HG03457 (cell line): ENCODE data around the gene PAX5.

Experiments
- ATAC-seq: cut with Tn5 transposase; IDR thresholded peaks from one replicate; pipeline ENCODE4 v1.9.1; 2021; ENCODE audit warnings: moderate number of reproducible peaks; ENCODE audit not compliant: unreplicated experiment

PAX5 gene

DNA sequence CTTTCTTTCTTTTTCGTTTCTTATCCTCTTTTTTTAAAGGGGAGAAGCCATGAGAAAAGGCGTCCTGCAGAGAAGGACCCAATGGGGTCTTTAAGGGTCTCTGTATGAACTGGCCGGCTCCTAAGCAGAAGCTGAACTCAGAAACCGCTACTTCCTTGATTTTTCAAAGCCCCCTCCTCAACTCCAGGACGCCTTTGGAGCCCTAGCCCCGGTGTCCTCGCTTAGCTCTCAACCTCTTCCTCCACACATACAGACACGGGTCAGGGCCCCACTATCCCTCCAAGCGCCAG lies 8.3 kb downstream of the PAX5 start:
- ATAC-seq: no peak

DNA sequence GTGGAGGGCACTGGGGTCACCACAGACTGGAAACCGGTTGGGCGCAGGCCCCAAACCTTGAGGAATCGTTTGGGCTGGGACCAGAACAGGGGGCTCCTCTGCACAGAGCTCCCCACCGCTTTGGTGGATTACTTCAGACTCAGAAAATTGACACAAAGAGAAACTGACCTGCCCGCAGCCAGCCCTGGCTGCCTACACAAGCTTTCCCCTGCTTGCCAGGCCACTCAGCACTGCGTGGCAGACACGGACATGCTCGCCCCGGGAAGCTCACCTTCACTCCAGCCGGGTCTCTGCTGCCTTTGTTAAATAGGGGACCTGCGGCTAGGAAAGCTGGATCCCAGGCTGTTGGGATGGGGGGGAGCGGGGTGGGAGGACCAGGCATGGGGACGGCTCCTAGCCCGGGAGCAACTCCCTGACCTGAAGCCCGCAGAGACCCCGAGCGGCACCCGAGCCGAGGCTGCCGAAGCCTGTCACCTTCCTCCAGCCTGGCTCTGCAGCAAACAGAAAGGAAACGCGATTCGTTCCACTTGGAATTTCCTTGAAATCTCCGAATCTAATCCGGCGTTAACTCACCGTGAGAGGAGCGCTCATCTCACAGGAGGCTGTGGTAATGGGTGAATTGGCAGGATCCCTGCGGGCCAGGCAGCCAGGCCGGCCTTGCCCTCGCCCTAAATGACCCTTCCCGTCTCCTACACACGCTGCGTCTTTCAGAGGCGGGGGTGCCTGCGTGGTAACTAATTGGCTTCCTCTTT lies 8.8 kb downstream of the PAX5 start:
- no peak for ATAC-seq

DNA sequence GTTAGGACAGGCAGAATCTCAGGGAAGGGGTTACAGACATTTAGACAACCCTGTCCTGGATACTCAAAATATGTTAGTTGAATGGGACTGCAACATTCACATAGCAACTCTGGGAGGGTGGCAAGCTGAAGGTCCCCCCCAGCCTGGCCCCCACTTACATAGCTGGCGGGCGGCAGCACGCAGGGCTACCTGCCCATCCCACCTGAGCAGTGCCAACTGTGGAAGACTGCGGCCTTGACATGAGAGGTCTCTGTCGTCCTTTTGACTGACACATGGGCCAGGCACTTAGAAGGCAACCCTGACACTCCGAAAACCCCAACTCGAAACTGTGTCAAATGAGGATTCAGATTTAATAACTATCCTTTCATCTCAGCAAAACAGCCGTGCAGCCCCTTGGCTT lies 16.5 kb downstream of the PAX5 start:
- ATAC-seq: no peak

DNA sequence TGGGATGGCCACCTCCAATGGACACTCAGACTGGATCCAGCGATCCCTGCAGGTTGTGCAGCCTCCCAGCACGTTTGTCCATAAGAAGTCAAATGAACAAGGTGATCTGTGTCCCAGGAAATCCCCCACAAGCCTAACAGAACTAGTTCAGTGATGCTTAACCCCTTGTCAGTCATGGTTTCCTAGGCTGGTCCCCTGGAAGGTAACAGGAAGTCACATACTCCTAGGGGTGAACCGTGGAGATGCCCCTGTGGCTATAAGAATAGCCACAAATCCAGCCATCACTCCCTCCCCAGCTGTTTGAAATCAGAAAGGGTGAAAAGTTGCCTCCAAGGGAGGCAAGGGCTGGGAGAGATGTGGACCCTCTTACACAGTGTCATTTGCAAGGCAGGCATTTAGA lies 22.5 kb downstream of the PAX5 start:
- no peak for ATAC-seq

DNA sequence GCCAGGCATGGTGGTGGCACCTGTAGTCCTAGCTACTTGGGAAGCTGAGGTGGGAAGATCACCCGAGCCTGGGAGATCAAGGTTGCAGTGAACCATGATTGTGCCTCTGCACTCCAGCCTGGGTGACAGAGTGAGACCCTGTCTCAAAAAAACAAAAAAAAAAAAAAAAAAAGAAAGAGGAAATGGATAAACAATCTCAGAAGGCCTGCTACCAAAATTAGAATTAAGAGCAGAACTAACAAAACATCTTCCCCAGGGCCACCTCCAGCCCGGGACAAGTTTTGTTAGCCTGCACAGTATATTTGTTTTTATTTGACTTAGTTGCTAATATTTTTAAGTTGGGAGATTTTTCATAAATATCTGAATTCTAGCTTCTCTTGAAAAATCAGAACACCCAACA lies 23.1 kb downstream of the PAX5 start:
- ATAC-seq: no peak

DNA sequence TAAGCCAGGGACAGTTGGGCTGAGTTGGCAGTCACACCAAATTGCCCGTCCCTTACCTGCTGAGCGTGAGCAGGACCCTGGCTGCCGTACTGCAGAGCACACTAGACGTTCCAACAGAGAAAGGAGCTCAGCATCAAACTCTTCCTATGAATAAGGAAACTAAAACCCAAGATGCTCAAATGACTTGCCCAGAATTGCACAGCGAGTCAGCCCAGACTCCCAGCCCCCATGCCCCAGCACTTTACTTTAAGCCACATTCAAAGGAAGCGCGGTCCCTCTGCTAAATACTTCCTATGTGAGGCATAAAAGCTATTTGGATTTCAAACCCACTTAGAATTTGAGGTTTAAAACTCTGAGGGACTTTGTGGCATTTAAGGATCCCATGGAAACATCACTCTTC lies 23.9 kb downstream of the PAX5 start:
- no peak for ATAC-seq

DNA sequence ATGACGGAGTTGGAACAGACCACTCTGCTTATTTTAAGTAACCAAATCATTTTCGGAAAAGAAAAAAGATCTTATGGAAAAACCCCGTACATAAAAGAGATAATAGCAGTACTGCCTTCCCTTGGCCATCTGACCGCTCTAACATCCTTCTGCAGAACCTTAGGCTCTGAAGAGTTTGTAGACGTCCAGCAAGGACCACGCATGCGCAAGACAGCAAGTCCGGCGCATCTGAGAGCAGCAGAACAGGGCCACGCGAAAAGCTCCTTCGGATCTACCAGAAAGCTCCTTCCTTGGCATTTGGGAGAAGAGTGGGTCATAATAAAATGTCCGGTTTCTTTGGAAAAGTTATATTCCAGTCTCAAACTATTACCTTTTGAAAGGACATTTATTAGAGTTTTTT lies 26.8 kb downstream of the PAX5 start:
- no peak for ATAC-seq

DNA sequence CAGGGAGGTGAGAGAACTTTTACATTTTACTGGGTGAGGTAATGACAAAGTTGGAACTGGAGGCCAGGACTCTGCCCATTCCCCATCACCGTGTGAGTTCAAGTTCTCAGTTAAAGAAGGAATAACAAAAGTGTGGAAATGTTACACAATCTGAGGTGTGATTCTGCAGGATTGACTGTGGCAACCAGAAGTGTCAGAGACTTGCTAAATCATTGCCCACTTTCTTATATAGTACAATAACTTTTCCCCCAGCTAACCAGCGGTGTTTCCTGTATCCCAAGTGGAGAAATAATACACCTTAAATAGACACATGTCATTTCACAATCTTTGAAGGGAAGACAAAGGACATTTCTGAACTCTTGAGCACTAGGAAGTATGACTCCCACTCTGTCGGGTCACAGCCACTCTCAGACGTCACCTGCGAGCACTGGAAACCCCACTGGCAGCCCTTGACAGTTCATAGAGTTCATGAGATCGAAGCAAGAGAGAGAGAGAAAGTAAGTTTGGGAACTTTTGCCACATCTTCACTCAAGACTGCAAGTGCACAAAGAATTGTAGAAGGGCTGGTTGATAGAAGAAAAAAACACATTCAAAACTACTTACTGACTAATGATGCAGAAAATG lies 28.4 kb downstream of the PAX5 start:
- no peak for ATAC-seq

DNA sequence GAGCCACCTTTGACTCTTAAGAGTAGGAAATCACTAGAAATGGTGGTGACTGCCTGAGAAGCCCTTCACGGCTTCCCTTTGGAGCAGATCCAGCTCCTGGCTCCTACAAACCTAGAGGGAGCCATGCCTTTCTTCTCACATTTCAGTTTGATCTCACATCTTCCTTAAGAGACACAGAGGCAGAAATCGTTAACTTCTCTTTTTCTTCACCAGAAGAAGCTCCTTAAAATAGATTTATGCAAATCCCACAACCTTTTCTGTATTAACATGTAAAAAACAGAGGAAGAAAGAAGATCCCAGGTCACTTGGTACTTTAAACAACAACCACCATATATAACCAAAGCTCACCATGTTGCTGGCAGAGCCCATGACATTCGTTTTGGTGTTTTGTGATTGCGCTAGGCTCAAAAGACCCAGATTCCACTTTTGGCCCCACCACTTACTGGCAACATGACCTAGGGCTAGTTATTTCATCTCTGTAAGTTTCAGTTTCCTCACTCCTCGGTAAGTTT lies 29.6 kb downstream of the PAX5 start:
- ATAC-seq: no peak

DNA sequence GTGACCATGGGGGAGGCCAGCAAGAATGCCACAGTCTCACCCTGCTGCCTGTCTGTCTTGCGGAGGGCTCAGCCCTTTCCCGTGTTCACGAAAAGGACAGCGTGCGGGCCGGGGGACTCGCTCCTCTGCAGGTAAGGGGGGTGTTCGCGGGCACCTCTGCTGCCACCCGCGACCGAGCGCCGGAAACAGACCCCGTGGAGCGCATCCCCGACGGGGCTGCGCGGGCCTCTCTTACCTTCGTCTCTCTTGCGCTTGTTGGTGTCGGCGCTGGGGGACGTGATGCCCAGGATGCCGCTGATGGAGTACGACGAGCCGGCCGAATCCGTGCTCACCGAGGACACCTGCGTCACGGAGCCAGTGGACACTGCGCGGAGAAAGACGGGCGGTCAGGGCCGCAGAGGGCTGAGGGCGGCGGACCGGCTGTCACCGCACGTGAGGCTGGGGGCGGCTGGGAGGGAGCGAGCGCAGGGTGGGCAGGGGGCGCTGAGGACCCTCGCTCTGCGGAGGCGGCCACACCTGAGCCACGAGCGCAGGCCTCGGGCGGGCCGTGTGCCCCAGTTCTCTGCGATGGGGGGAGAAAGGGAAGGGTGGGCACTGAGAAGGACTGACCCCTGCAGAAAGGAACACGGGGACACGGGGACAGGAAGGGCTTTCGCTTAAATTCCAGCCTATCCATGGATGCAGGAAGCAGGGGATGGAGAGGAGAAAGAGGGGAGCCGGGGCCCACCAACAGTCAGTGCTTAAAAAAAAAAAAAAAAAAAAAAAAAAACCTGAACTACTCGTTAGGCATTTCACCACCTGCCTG lies 31.5 kb downstream of the PAX5 start:
- no peak for ATAC-seq

DNA sequence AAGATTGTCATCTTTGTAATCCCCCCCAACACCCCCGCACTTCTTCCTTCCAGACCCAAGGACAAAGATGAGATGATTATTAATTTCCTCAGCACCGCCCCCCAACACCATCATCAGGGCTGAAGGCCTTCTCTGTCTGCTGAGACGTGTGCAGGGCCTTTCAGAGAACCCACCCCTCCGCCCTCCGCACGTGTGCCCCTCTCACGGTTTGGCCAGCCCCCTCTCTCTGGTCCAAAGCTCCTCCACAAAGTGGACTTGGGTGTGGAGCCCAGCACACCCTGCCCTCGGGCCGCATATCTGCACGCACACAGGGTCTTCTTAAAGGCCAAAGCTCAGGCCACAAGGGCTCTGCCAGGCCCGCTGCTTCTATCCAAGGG lies 32.0 kb downstream of the PAX5 start:
- ATAC-seq: no peak

DNA sequence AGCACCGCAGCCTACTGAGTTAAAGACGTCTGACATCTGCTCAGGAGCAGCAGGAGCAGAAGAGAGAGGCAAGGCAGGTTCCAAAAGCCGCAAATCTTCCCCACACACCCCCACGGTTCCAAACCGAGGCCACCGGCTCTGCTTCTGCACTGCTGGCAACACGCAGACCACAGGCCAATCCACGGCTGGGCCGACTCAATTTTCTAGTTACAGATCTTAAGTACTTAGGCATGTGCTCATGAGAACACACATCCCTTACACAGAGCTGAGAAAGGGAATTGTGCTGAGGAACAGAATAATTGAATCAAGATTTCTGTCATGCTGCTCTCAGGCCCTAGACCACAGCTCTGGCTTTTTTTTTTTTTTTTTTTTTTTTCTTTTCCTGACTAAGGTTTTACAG lies 32.6 kb downstream of the PAX5 start:
- ATAC-seq: no peak

DNA sequence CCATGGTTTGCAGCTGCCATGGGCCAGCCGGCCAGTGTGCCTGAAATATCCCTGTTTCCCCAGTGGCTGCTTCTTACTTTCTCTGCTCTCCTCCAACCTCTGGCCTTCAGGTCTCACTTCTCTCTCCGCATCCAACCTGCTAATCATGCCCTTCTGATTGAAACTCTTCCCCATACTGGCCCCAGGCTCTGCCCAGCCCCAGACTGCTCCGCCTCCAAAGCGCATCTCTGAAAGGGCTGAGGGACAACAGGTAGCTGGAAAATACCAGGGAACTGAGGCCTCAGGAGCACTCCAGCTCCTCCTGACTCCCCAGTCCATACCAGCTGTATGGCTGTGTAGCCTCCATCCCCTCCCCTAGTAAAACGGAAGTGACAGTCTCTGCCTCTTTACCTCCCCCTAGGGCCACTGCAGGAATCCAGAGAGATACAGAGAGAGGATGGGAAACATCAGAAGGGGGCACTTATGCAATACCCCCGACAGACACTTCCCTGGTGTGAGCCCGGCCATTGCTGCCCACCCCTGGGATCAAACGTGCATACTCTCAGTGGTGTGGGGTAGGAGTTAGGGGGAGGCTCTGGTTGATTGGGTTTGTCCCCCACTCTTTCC lies 34.2 kb downstream of the PAX5 start:
- ATAC-seq: no peak

DNA sequence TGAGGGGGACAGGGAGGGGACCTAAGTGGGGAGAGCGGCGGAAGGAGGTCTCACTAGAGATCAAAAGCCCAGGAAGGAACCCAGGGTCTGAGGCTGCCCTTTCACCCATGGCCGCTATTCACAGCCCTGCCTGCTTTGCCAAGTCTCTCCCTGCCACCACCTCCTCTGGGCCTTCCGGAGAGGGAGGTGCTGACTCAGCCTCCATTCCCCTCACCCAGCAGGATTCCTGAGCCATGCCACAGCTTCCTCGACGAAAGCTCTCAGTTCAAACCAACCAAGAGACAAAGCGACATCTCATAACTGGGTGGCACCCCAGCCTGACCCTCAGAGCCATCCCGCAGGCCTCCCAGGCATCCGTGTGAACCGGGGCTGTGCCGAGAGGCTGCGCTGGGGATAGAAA lies 36.7 kb downstream of the PAX5 start:
- no peak for ATAC-seq

DNA sequence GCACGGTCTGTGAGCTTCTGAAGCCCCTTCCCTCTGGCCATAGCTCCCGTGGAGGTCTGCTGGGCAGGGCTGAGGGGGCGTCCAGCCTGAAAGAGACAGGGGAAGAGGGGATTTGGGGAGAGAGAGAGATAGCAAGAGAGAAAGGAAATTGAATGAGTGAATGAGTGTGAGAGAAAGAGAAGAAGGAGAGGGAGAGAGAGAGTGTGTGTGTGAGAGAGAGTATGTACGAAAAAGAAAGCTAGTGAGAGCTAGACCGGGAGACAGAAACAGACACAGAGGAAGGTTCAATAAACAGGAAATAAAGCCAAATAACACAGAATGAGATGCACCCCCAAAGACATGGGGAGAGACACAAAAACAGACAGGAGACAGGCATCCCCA lies 37.4 kb downstream of the PAX5 start:
- no peak for ATAC-seq

DNA sequence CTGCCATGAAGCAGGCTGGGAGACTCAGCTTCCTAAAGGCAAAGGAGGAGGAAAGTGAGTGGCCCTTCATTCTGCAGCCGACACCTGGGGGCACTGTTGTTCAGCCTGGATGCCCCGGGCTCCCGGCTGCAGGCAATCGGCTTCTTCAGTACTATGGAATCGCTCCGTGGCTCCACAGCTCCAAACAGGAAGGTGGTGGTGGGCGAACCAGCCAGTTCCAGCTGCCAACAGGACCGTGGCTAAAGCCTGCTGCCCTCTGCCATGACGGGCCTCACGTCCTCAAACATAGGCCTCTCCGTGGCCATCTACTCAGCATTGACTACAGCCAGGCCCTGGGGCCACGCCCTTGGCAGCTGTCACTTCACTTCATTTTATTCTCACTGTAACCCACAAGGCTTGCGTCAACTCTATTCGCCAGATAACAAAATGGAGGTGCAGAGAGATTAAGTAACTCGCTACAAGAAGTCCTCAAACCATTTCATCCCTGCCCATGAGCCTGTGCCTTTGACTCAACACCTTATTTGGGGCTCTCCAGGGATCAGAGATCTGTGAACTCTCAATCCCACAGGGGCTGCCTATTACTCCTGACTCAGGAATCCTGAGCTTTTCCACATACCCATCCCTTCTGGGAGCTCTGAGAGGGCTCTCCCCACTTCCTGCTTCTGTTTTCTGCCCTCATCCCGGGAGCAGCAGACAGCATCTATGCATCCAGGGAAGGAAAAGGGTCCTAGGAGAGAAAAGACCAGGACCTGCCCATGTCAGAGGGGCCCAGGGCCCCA lies 38.0 kb downstream of the PAX5 start:
- ATAC-seq: no peak

DNA sequence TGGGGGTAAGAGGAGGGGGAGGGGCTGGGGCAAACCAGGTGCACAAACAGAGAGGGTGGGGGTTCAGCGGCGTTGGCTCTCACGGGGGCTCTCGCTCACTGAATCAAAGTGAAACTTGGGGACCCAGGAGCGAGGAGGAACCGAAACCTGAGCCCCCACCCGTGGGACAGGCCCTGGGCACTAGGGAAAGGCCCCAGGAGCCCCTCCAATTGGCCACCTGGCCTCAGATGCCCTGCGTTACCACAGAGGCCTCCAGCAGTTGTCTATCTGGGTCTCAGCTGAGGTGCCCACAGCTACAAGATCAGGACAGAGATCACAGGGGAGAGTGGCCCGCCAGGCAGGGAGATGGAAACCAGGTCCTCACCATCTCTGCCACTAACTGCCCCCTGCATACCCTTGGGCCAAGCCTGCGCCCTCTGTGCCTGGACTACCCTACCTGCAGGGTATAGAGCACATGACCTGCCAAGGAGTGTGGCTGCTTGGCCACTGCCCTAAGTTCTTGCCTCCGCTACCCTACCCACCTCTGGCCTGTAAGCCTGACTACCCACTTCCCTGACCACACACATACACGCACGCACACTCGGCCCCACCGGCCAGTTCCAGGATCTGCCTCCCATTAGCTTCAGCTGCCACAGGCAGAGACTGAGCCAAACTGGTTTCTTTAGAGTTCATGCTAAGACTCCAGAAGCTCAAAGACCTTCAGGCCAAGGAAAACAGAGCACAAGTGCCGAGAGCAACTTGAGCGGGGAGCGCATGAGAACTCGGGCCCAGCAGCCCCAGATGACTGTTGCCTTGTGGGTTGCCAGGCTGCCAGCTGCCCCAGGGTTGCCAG lies 39.9 kb downstream of the PAX5 start:
- peak; percentile 60 for ATAC-seq

DNA sequence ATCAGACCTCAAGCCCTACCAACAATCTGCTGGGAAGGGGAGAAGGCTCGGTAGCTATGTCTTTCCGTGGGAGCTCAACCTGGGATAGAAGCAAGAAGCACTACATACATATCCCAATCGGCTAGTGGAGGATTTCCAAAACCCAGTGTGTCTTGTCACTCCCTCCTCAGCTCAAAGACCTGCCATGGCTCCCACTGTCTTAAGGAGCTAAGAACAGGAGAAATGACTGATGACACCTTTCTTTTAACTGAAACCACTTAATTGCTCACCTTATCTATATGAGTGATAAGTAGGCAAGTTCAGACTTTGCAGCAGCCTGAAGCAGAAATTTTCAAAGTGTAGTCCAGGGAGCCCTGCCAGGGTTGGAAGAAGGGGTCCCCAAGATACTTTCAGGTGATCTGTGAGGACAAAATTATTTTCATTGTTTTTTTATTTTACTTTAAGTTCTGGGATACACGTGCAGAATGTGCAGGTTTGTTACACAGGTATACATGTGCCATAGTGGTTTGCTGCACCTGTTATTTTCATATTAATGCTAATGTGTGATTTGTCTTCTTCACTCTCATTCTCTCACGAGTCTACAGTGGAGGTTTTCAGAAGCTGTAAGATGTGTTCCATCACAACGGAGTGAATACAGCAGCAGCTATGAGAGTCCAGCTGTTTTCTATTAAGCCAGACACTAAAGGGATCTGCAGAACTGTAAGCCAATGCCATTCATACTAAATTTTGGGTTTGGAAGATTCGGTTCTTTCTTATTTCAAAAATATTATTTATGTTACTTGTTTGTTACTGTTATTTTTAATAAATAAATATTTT lies 41.4 kb downstream of the PAX5 start:
- ATAC-seq: no peak

DNA sequence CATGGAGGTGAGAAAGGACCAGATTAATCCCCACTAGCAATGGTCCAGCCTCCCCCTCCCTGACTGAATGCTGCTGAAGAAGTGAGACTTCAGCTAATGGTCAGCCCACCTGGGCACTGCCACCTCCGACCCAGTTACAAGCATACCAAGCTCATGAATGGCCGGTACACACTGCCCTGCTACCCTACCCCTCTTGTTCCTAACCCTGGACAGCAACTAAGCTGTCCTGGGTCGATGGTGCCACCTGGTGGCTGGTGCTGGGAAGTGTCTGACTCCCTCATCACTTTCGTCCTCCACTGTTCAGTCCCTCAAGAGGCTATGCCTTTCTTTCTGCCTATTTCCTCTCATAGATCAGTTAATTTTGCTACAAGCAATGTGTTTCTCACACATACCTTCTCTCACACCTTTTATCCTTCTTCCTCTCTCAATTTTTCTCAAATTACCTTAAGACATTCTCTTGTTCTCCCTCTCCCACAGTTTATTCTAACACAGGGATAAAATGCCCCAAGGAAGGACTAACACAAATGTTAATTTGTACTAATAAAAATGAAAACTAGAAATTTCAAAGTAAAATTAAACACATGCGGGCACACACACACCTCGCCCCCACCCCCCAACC lies 42.4 kb downstream of the PAX5 start:
- no peak for ATAC-seq
